Right lung (tissue), 5 donors: ENCODE data around the gene SARNP. TPM values are rescaled to one million over a fixed set of nuclear protein-coding genes. Genes with fewer than 3 reads are reported as not detected.
A peak's percentile ranks its signal among the peaks of the same experiment; 100 is the strongest.

Experiments
- DNase-seq, 2 donors: peaks; one replicate each; pipeline ENCODE4 v3.0.0-alpha.2; 2013
- polyA plus RNA-seq, 5 donors: library from polyadenylated mRNA; unstranded; fragments of 120-200 nt; gene quantifications; one replicate each; pipeline versions ENCODE4 v1.2.1 to v1.2.3, GENCODE V29; 2013; ENCODE audit warnings: inconsistent platforms in 1 of 5, low replicate concordance in 1 of 5; ENCODE audit not compliant: insufficient read length in 5 of 5, insufficient read depth in 1 of 5

SARNP gene
- polyA plus RNA-seq, 5 donors, result 110 to 148 (median 115) TPM

DNA sequence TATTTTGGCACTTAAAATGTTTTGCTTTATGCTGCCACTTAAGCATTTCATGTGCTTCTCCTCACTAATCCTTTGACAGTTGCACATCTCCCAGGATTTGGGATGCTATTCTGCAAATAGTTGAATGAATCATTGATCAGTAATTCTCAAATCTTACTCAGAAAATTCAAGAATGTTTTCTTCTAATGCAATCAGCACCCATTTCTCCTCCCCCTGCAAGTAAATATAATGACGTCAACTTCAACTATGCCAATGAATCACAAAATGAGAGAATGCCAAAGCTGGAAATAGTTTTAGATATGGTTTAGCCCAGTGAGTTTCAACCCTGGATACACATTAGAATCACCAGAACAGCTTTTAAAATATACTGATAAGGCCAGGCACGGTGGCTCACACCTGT is 103.8 kb downstream of the SARNP start:
- no peak for DNase-seq

DNA sequence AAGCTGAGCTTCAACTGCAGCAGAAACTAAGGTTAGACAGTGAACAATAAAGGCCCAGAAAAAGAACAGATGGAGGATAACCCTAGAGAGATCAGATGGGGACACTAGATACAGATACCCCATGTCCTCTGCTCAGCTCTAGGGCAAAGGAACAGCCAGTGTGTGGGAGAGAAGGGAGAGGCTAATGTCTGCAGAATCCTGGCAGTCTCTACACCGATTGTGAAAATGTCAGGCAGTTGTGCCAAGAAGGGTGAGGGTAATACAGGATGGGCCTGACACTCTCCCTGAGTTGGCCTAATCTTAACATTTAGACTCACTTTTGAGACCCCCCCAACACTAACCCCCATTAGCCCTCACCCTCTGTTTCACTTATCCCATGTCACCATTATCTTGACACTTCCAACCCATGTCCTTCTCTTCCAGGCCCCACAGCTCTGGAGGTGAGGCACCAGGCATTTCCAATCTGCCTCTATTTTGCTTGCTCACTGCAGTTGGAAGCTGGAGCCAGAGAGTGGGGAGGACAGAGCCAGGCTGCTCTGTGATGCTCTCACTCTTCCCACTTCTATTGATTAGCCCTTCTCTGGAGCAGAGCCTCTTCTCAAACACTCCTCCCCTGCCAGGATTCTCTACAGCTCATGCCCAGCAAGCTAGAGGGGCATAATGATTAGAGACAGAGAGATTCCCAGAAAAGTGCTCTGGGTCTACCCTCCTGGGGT is 104.7 kb downstream of the SARNP start:
- DNase-seq, result no peak

- DNase-seq, result peak; percentile 49 to 51
Observed at GRCh38 chr12:55711786-55712553, 105.6 kb downstream of the SARNP start.

DNA sequence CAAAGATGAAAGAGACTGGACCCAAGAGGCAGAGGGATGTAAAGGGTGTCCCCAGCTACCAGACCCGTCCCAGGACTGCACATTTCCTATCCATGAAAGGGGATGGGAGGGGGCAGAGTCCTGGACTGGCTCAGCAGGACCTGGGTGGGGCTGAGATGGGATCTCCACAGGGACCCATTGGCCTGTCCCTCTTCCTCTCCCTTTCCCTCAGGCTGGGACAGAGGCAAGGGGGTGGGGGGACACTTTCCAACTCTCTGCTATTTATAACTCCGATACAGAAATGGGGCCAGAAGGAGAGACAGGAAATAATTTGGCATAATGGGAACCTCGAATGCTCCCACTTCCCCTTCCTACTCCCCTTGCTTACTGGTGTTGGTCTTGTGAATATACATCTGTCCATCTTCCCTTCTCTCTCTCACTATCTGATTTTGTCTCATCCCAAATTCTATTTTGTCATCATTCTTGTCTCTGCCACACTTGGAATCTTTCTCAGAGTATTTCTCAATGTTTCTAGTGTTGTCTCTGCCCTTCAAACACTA is 108.8 kb downstream of the SARNP start:
- no peak for DNase-seq

GRCh38 chr12:55707841-55708694 is 109.5 kb downstream of the SARNP start, which contains the start of gene ITGA7:
Gene ITGA7 (minus strand): TSS chr12:55707904. CDS start chr12:55707682, 222 bp downstream.
- DNase-seq, result no peak

Other genes with a start within 250 kb of the SARNP start
- not detected for gene OR2AP1, start 245.3 kb downstream of the SARNP start, polyA plus RNA-seq
- not detected for gene OR10P1, start 180.8 kb downstream of the SARNP start, polyA plus RNA-seq
- 10 to 100 TPM; 11.4 to 33.9 (median 27.2) TPM for gene ITGA7, start 109.8 kb downstream of the SARNP start, polyA plus RNA-seq
- 10 to 100 TPM; 73.1 to 89.0 (median 80.2) TPM for gene BLOC1S1, start 101.7 kb downstream of the SARNP start, polyA plus RNA-seq
- 10 to 100 TPM in 3 of 5 donors, 1 to 10 TPM in 2; 8.7 to 15.0 (median 10.6) TPM for gene RDH5, start 97.3 kb downstream of the SARNP start, polyA plus RNA-seq
- gene CD63, start 88.7 kb downstream of the SARNP start, polyA plus RNA-seq, result 100 to 1,000 TPM; 547 to 835 (median 722) TPM
- gene GDF11, start 74.6 kb downstream of the SARNP start, polyA plus RNA-seq, result 10 to 100 TPM; 14.0 to 19.8 (median 17.4) TPM
- gene ORMDL2, start 317 bp upstream of the SARNP start, polyA plus RNA-seq, result 10 to 100 TPM; 20.3 to 26.3 (median 24.4) TPM
- gene DNAJC14, start 11.9 kb upstream of the SARNP start, polyA plus RNA-seq, result 10 to 100 TPM; 31.8 to 40.9 (median 36.1) TPM
- gene MMP19, start 25.2 kb upstream of the SARNP start, polyA plus RNA-seq, result 10 to 100 TPM in 4 of 5 donors, 1 to 10 TPM in 1; 9.3 to 12.1 (median 10.7) TPM
- 10 to 100 TPM; 30.1 to 39.5 (median 32.3) TPM for gene PYM1, start 110.2 kb upstream of the SARNP start, polyA plus RNA-seq
- gene DGKA, start 113.4 kb upstream of the SARNP start, polyA plus RNA-seq, result 10 to 100 TPM; 27.7 to 44.8 (median 39.6) TPM
- gene PMEL, start 148.3 kb upstream of the SARNP start, polyA plus RNA-seq, result 1 to 10 TPM; 2.0 to 2.7 (median 2.4) TPM
- 10 to 100 TPM; 73.1 to 86.5 (median 78.1) TPM for gene CDK2, start 149.1 kb upstream of the SARNP start, polyA plus RNA-seq
- 100 to 1,000 TPM; 131 to 157 (median 146) TPM for gene RAB5B, start 156.4 kb upstream of the SARNP start, polyA plus RNA-seq
- 10 to 100 TPM; 36.7 to 43.4 (median 42.8) TPM for gene SUOX, start 179.6 kb upstream of the SARNP start, polyA plus RNA-seq
- gene IKZF4, start 203.3 kb upstream of the SARNP start, polyA plus RNA-seq, result 10 to 100 TPM; 19.7 to 26.1 (median 23.1) TPM
- gene RPS26, start 224.2 kb upstream of the SARNP start, polyA plus RNA-seq, result 100 to 1,000 TPM; 102 to 691 (median 130) TPM